Common myeloid progenitor, CD34-positive (primary cell): Measurements from ENCODE around the gene PRSS57.
A peak's percentile ranks its signal among the peaks of the same experiment; 100 is the strongest.

Experiments used
- CTCF ChIA-PET: fragments of 350-600 bp; sonication (Branson Sonifier 250); formaldehyde crosslinking; loops from one replicate; lab custom pipeline; 2021; ENCODE audit warnings: antibody characterized with exemption; lab: Charles Lee
- POLR2A ChIA-PET: fragments of 350-600 bp; sonication (Branson Sonifier 250); formaldehyde crosslinking; loops from one replicate; lab custom pipeline; 2021; ENCODE audit warnings: antibody characterized with exemption; lab: Charles Lee
- DNase-seq, 3 donors: peaks; one replicate each; pipeline versions ENCODE4 v3.0.0 to v3.0.0-alpha.2; 2013
- H3K27ac ChIP-seq, 2 experiments: 1 replicate in 1 of 2; 2 replicates in 1 of 2; pipeline ENCODE4 v1.7.0; 2013; ENCODE audit warnings: inconsistent platforms in 2 of 2, low read length in 2 of 2, mild to moderate bottlenecking in 2 of 2, low read depth in 1 of 2, moderate library complexity in 1 of 2; ENCODE audit not compliant: severe bottlenecking in 2 of 2, insufficient read depth in 1 of 2, poor library complexity in 1 of 2
- H3K27me3 ChIP-seq, 5 experiments: replicated peaks in 2 of 5; 1 replicate in 3 of 5; 2 replicates in 2 of 5; pipeline versions ENCODE4 v1.6.1 to v1.7.0; 2013; ENCODE audit warnings: low read length in 4 of 5, mild to moderate bottlenecking in 2 of 5, moderate library complexity in 2 of 5, inconsistent platforms in 1 of 5; ENCODE audit not compliant: insufficient read depth in 5 of 5, control insufficient read depth in 4 of 5
- H3K36me3 ChIP-seq, 4 experiments: 1 replicate in 2 of 4; 2 replicates in 2 of 4; pipeline versions ENCODE4 v1.6.1 to v1.7.0; 2013; ENCODE audit warnings: low read length in 3 of 4, control low read depth in 1 of 4, mild to moderate bottlenecking in 1 of 4; ENCODE audit not compliant: control insufficient read depth in 4 of 4, insufficient read depth in 4 of 4
- H3K4me1 ChIP-seq, 4 experiments: 1 replicate in 3 of 4; 2 replicates in 1 of 4; pipeline versions ENCODE4 v1.6.1 to v1.7.1; 2013; ENCODE audit warnings: low read length in 3 of 4, mild to moderate bottlenecking in 3 of 4, control low read depth in 1 of 4, inconsistent platforms in 1 of 4, moderate library complexity in 1 of 4; ENCODE audit not compliant: control insufficient read depth in 4 of 4, insufficient read depth in 4 of 4; ENCODE audit errors: control extremely low read depth in 1 of 4
- H3K4me3 ChIP-seq, 7 experiments: 1 replicate in 4 of 7; 2 replicates in 3 of 7; pipeline versions ENCODE4 v1.5.1 to v1.7.0; 2013; ENCODE audit warnings: mild to moderate bottlenecking in 7 of 7, low read length in 6 of 7, moderate library complexity in 6 of 7, inconsistent platforms in 2 of 7, low read depth in 2 of 7, control low read depth in 1 of 7; ENCODE audit not compliant: insufficient read depth in 4 of 7, control insufficient read depth in 1 of 7; ENCODE audit errors: extremely low read depth in 1 of 7
- H3K9me3 ChIP-seq, 5 experiments: 1 replicate in 4 of 5; 2 replicates in 1 of 5; pipeline versions ENCODE4 v1.6.1 to v1.7.1; 2013; ENCODE audit warnings: low read length in 4 of 5, mild to moderate bottlenecking in 2 of 5, inconsistent platforms in 1 of 5, low read depth in 1 of 5, moderate library complexity in 1 of 5; ENCODE audit not compliant: control insufficient read depth in 4 of 5, insufficient read depth in 2 of 5; ENCODE audit errors: control extremely low read depth in 1 of 5
- WGBS: methylation state at CpG from one replicate; pipeline ENCODE4 v1.1.5; 2013; ENCODE audit not compliant: insufficient coverage; 5-methylcytosine and 5-hydroxymethylcytosine counted together

The PRSS57 gene

DNA sequence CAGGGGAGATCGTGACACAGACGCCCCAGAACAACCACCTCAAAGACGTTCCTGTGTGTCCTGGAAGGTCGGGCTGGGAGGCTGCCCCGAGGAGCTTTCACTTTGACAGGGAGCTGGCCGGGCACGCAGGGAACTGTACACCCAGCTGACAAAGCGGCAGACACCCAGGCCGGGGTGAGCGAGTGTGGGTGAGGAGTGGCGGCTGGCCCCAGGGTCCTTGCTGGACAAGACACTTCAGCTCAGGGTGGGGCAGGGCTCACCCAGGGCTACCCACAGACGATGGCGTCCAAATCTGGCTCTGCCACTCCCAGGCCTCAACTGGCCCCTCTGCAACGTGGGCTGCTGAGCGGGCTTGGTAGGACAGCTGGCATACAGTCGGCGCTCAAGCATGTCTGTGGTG is 53.5 kb downstream of the PRSS57 start:
- POLR2A ChIA-PET = no interaction called here
- Histone ChIP-seq H3K4me3 (no peak overlapping the region), H3K36me3 (peaks cover 0 to 26% (median 10%) of the 10 kb centered on the region in 4 experiments), H3K9me3 (no peaks in the 10 kb centered on the region), H3K27me3 (peaks cover 0 to 21% (median 3%) of the 10 kb centered on the region in 5 experiments), H3K27ac (no peak overlapping the region), H3K4me1 (peaks cover 0 to 12% (median 9%) of the 10 kb centered on the region in 4 experiments)
- DNase-seq = no peak
- WGBS = 98% methylated on average over 14 of the region's 17 CpGs
- CTCF ChIA-PET = no interaction called here

DNA sequence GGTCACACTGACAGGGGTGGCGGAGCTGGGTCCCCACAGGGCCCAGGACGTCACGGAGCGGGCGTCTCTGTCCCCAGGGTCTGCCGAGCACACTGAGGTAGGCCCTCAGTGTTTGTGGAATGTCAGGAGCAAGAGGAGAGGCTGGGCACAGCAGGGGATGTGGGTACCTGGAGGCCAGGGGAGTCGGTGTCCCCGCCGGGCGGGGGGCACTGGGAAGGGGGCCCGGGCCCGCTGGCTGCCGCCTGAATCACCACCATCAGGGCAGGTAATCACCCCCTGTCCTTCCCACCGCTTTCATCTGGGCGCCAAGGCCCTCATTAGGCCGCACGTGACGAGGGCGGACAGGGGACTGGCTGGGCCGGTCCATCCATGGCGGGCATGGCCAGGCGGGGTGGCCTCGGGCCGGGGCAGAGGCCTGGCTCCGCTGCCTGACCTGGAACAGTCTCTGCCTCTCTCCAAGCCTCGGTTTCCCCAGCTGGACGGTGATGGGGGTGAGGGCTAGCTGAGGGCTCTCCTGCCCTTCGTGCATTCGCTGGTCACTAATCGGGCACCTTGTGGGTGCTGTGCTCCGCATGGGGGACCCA is 54.6 kb downstream of the PRSS57 start:
- peaks cover 0 to 16% (median 4%) of the 10 kb centered on the region in 4 experiments for H3K36me3 ChIP-seq
- ChIA-PET CTCF (no interaction called here), POLR2A (no interaction called here)
- DNase-seq = no peak
- H3K4me1 ChIP-seq = peaks cover 0 to 12% (median 9%) of the 10 kb centered on the region in 4 experiments
- 92% methylated on average over 26 of the region's 31 CpGs for WGBS
- no peaks in the 10 kb centered on the region for H3K9me3 ChIP-seq
- H3K4me3 ChIP-seq = no peak overlapping the region
- no peak overlapping the region for H3K27ac ChIP-seq
- H3K27me3 ChIP-seq = peaks cover 0 to 21% (median 3%) of the 10 kb centered on the region in 5 experiments

- Histone ChIP-seq H3K4me1 (peaks cover 0 to 12% (median 9%) of the 10 kb centered on the region in 4 experiments), H3K27me3 (peaks cover 0 to 21% (median 3%) of the 10 kb centered on the region in 5 experiments), H3K36me3 (peaks cover 0 to 13% (median 4%) of the 10 kb centered on the region in 4 experiments), H3K27ac (no peak overlapping the region), H3K4me3 (no peak overlapping the region), H3K9me3 (no peaks in the 10 kb centered on the region)
- ChIA-PET CTCF (no interaction called here), POLR2A (no interaction called here)
- WGBS = 64% methylated on average over 15 of the region's 25 CpGs
- DNase-seq = no peak
Observed at GRCh38 chr19:640161-640558, 55.1 kb downstream of the PRSS57 start.

DNA sequence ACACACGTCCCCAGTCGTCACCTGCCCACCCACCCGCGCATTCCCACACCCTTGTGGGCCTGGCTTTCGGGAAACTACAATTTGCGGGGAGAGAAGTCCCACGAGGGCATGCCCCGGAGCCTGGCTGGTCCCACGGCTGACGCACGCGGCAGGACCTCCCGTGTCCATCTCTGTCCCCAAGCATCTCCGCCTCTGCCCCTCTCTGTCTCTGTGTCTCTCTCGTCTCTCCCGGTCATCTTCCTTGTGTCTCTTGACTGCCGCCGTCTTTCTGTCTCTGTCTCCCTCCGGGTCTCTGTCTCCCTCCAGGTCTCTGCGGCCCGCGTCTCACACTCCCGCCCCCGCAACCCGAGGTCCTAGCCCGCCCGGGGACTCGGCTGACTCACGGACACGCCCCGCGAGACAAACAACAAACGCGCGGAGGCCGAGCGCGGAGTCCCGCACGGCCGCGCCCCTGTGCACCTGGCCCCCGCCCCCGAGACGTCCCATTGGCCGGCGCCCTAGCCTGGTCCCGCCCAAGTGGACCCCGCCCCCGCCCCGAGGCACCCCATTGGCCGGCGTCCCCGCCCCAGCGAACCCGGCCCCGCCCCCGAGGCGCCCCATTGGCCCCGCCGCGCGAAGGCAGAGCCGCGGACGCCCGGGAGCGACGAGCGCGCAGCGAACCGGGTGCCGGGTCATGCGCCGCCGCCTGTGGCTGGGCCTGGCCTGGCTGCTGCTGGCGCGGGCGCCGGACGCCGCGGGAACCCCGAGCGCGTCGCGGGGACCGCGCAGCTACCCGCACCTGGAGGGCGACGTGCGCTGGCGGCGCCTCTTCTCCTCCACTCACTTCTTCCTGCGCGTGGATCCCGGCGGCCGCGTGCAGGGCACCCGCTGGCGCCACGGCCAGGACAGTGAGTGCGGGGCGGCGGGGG is 55.7 kb downstream of the PRSS57 start, which contains the start of gene FGF22:
FGF22 (plus strand) TSS at position 627 of the 908 bp plus-strand sequence; CDS start at position 674, 47 bp downstream.
- peak within 1 kb of the TSS in 5 of 7 experiments; percentile 6 to 70 (median 59) for H3K4me3 ChIP-seq
- no peaks in the 10 kb centered on the region for H3K9me3 ChIP-seq
- peaks cover 0 to 6% (median 1%) of the 10 kb centered on the region in 4 experiments for H3K36me3 ChIP-seq
- DNase-seq = peak; percentile 86 to 93 (median 91)
- H3K27me3 ChIP-seq = peaks cover 0 to 21% (median 3%) of the 10 kb centered on the region in 5 experiments
- H3K4me1 ChIP-seq = peaks cover 0 to 12% (median 9%) of the 10 kb centered on the region in 4 experiments
- H3K27ac ChIP-seq = no peak within 1 kb of the TSS
- WGBS = 10% methylated on average over 59 of the region's 109 CpGs
- POLR2A ChIA-PET = no interaction called here
- CTCF ChIA-PET = interaction anchor here (0.6 kb wide), 1 partner anchor 51 kb away, joined by 3 read pairs; no protein-coding TSS in a partner anchor

- 67% methylated on average over 14 of the region's 17 CpGs for WGBS
- ChIA-PET POLR2A (no interaction called here), CTCF (interaction anchor here (0.6 kb wide), 1 partner anchor 52 kb away, joined by 3 read pairs; no protein-coding TSS in a partner anchor)
- Histone ChIP-seq H3K9me3 (no peaks in the 10 kb centered on the region), H3K27me3 (peaks cover 0 to 21% (median 3%) of the 10 kb centered on the region in 5 experiments), H3K36me3 (no peaks in the 10 kb centered on the region), H3K4me3 (peak overlapping the region in 4 of 7 experiments; percentile 53 to 70 (median 61)), H3K4me1 (peaks cover 0 to 17% (median 13%) of the 10 kb centered on the region in 4 experiments), H3K27ac (no peak overlapping the region)
- DNase-seq = no peak
Observed at GRCh38 chr19:638906-639252, 56.4 kb downstream of the PRSS57 start.
